DND-41 (cell line): ENCODE data around the gene VIM.

Experiments
- EZH2 ChIP-seq: IDR thresholded peaks from 3 replicates; pipeline ENCODE4 v1.6.1; 2012; ENCODE audit warnings: borderline replicate concordance, low read depth, mild to moderate bottlenecking, moderate library complexity, low read length, inconsistent platforms; ENCODE audit not compliant: severe bottlenecking
- TF ChIP-seq, protein P1 (sequence below): IDR thresholded peaks from 2 replicates; pipeline ENCODE4 v1.5.1; 2012; ENCODE audit warnings: borderline replicate concordance, low read length, moderate library complexity, mild to moderate bottlenecking; ENCODE audit not compliant: poor library complexity, severe bottlenecking; ENCODE audit errors: extremely low read depth

DNA sequence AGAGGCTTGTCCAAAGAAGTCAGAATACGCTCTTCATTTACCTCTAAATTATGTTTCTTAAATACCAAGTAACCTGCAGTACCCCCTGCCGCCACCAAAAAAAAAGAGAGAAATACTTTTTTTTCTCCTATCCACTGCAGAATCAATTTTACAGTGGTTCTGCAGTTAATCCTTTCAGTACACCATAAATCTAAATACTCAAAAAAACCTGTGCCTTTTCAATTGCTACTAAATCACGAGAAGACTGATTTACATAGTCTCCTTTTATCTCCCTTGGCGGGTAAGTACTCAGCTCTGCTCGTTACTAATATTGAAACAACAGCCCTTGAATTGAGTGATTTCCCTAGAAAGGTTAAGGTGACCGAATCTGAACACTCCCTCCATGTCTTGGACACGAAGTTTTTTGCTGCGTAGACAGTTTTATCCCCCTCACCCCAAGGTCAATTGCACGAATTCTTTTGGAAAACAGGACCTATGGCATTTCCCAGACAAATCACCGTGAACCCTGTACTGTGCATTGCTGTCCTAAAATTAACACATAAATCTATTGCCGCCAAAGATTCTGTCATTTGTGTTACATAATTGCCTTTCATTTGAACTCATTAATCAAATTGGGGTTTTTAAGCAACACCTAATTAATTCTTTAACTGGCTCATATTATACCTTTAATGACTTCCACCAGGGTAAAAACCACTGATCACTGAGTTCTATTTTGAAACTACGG lies 512 bp upstream of the VIM start:
- TF ChIP-seq, protein P1, sequence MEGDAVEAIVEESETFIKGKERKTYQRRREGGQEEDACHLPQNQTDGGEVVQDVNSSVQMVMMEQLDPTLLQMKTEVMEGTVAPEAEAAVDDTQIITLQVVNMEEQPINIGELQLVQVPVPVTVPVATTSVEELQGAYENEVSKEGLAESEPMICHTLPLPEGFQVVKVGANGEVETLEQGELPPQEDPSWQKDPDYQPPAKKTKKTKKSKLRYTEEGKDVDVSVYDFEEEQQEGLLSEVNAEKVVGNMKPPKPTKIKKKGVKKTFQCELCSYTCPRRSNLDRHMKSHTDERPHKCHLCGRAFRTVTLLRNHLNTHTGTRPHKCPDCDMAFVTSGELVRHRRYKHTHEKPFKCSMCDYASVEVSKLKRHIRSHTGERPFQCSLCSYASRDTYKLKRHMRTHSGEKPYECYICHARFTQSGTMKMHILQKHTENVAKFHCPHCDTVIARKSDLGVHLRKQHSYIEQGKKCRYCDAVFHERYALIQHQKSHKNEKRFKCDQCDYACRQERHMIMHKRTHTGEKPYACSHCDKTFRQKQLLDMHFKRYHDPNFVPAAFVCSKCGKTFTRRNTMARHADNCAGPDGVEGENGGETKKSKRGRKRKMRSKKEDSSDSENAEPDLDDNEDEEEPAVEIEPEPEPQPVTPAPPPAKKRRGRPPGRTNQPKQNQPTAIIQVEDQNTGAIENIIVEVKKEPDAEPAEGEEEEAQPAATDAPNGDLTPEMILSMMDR = peak; percentile 54
- no peak for TF ChIP-seq EZH2
